ENCODE results near the gene CYB561A3.
A peak's percentile ranks its signal among the peaks of the same experiment; 100 is the strongest.
"Not testable (repeated sequence)": the region's sequence is repeated elsewhere in the genome, so short reads cannot be mapped to it uniquely, and the experiment has no call there.

The CYB561A3 gene

GRCh38 chr11:61361741-61362541 lies at the start of gene CYB561A3, which contains the start of gene TMEM138:
CYB561A3 (minus strand) TSS chr11:61361882; CDS start chr11:61356713, 5,169 bp downstream.
TMEM138 (plus strand) TSS chr11:61362374; CDS start chr11:61364391, 2,017 bp downstream.
- DNase-seq = peak; percentile 95

DNA sequence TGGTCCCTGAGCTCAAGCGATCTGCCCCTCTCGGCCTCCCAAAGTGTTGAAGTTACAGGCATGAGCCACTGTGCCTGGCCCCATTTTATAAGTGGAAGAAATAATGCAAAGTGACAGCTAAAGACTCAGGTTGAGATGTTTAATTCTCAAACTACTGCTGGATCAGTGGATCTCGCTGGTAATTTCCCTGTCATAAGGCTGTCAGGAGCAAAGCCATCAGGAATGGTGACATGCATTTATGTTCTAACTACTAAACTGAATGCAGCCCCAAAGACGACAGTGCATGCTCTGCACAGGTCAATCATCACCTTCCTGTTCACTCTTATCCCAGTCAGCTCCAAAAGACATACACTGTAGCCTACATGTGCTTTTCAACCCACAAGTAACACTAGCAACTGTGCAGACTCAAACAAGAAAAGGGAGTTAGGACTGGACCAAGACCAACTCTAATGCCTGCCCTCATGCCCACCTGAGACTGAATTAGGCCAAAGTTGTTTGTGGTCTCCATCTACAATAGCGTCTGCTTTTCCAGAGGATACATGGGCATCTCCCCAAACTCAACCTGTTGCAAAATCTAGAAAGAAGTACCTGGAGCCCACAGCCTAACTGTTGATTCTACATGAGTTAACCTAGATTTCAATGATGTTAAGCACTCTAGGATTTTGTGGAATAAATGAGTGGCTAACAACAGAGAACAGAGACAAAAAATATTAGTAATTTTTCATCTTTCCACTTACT lies 45.5 kb upstream of the CYB561A3 start:
- DNase-seq = no peak

DNA sequence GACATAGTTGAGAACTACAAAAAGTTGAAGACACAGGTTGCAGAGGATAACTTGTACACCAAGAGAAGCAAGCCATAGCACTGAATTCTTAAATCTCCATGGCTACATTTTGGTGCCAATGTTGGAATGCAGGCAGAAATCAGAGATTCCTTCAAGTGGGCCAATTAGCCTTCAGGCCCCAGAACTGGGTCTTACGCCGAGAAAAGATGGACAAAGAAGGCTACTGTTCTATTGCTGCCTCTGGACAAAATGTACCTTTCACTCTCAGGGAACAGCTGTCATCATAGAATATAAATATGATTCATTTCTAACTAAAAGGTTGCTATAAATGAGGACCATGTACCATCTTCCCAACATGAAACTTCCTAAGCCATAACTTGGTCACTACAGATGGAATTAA lies 44.4 kb upstream of the CYB561A3 start:
- no peak for DNase-seq

DNA sequence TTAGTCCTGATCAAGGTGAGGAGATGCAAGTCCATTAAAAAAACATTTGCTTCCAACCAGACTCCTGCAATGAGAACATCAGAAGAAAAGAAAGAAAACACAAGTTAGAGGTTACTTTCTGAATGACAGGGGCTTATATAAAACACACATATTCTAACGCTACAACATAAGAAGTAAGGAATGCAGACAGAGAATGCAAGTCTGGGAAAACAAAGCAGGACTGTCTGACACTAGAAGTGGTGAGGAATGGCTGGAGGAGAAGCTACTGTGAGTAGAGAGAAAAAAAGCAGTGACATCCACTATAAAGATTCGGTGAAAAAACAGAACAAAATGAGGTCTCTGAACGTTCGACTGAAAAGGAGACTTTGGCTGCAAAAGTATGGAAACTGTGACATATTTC lies 43.0 kb upstream of the CYB561A3 start:
- no peak for DNase-seq

DNA sequence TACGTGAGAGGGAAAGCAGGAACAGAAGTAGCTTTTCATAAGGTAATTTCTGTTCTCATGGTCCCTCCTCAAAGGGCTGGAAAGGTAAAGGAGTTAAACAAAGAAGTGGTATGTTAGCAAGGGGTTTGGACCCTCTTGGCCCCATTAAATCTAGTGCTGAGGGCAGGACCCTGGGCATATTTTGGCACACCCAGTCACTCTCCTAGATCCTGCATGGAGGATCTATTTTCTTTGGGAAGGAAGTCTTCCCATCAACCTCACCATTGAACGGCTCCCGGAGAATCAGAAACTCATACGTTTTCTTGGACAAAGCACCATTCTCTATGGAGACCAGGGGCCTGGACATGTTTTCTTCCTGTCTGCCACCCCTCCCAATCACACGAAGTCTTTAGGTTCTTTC lies 42.4 kb upstream of the CYB561A3 start:
- no peak for DNase-seq

GRCh38 chr11:61403658-61404057 lies 42.0 kb upstream of the CYB561A3 start:
- DNase-seq = no peak

DNA sequence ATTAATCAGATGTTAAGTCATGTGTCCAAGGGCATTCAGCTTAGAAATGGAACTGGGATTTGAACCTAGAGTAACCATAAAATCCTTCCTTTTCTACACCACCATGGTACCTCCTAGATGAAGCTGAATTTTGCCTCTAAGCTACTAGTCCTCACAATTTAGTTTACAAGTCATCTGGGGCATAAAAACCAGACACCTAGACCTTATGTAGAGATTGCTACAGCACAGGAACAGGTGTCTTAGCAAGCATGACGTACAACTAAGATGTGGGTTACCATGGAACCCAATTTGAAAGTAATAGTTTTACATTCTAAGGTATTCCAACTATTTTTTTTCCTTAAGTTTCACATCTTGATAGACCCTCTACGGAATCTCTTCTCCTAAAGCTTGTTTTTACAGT lies 39.9 kb upstream of the CYB561A3 start:
- DNase-seq = no peak

GRCh38 chr11:61401173-61401572 lies 39.5 kb upstream of the CYB561A3 start:
- DNase-seq = no peak

DNA sequence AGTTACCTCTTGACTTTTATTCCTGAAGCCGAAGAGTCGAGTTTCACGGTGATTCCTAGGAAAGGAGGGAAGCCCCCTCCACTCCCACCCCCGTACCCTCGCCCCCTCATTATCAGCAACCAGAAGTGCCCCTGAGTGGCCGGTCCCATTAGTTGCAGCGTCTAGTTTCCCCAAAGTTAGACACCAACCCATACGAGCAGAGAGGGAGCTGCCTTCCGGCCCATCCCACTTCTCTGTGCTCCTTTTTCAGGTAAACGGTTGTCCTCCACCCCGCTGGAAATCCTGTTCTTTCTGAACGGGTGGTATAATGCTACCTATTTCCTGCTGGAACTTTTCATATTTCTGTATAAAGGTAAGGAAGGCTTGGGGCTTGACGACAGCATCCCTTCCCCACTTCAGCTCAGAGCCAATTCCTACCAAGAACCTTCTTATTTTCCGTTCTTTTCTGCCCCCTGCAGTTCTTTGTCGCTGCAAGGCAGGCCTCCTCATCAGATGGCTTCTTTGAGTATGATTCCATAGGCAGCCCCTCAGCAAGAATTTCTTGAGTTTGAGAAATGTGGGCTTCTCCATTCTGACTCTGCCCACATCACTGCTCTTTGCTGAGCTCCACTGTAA lies 31.4 kb upstream of the CYB561A3 start:
- DNase-seq = no peak

DNA sequence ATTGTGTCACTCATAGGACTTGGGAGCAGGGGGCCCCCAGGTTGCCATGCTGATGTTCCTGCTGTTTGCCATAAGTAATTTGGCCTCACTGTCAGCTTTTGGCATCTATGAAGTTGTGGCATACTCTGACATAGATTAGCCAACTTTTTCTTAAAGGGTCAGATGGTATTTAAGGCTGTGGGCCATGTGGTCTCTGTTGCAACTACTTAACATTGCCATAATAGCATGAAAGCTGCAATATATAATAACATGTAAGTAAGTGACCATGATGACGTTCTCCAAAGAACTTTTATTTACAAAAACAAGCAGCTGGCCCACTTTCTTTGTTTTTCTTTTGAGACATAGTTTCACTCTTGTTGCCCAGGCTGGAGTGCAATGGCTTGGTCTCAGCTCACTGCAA lies 28.5 kb upstream of the CYB561A3 start:
- DNase-seq = no peak

- DNase-seq = no peak
Measured at GRCh38 chr11:61384271-61385242, 22.9 kb upstream of the CYB561A3 start.

- not testable (repeated sequence) for DNase-seq
Measured at GRCh38 chr11:61383859-61384258, 22.2 kb upstream of the CYB561A3 start.

GRCh38 chr11:61380884-61381283 lies 19.2 kb upstream of the CYB561A3 start:
- no peak for DNase-seq

- no peak for DNase-seq
Measured at GRCh38 chr11:61378713-61379313, 17.1 kb upstream of the CYB561A3 start.

DNA sequence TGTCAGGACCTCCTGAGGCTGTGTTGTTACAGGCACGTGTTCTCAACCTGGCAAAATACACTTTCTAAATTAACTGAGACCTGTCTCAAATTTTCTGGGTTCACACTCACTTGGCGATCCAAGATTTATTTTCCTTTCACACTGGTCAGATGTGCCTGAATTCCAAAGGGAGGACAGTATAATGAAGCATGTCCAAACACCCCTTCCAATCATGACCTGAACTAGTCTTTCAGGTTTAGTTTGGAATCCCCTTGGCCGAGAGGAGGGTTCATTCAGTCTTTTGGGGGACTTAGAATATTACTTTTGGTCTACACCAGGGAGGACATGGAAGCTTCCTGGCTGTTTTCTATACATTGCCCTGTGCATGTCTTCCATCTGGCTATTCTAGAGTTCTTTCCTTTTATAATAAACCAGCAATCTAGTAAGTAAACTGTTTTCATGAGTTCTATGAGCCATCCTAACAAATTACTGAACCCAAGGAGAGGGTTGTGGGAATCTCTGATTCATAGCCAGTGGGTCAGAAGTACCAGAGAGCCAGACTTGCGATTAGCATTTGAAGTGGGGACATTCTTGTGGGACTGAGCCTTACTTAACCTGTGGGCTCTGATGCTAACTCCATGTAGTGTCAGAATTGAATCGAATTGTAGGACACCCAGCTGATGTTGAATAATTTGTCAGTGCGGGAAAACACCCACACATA lies 15.9 kb upstream of the CYB561A3 start:
- no peak for DNase-seq

- no peak for DNase-seq
Measured at GRCh38 chr11:61375761-61376108, 14.1 kb upstream of the CYB561A3 start.

DNA sequence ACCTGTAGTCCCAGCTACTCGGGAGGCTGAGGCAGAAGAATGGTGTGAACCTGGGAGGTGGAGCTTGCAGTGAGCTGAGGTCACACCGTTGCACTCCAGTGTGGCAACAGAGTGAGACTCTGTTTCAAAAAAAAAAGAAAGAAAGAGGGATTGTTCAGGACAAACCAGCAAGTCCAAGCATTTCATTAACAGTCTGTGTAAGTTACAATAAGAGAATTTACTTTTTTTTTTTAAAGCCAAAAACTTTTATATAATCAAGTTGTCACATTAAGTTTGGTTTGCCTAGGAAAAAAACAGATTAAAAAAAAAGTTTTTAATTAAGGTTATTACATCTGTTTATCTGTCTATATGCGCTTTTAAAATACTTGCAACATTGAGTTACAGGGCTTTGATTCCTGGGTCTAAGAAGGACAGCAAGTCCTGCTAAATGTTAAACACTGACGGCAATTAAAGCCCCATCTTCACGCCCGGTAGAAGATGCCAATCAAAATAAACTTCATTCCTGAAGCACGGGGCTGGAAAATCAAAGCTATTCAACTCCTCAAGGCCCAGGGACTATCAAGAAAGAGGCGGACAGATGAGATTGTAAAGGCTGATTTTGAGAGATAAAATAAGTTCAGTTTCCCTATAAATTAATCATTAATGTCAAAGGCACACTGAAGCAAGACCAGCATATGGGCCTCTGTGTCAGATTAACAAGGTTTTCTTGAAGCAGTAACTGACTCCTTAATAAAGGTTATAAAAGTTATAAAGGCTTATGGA lies 11.2 kb upstream of the CYB561A3 start:
- DNase-seq = no peak

DNA sequence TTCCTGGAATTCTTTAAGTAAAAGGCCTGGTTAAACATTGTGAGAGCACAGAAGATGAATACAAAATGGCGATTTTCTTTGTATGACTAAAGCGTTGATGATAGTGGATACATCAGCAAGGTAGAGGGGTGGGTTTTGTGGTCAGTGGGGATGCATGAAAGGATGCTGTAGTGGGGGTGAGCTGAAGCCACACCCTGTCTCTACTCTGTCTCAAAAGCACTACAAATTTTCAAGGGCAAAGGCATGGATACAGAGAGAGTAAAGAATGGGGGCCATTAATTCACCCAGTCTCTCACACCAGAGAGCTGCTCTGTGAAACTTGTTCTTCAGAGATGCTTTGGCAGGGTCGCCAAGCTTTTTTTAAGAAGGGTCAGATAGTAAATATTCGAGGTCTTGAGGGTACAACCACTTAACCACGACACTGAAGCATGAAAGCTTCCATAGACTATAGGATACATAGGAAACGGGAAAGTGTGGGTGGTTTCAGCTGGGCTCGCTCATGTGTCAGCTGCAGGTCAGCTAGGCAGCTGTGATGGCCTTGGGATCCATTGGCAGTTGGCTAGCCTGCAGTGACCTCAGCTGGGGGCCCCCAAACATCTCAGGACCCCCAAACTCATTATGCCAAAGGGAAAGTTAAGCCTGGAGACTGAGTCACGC lies 8.8 kb upstream of the CYB561A3 start:
- no peak for DNase-seq

- DNase-seq = no peak
Measured at GRCh38 chr11:61369372-61370348, 8.0 kb upstream of the CYB561A3 start.
